ENCODE results near the gene NAV2.

Gene NAV2

DNA sequence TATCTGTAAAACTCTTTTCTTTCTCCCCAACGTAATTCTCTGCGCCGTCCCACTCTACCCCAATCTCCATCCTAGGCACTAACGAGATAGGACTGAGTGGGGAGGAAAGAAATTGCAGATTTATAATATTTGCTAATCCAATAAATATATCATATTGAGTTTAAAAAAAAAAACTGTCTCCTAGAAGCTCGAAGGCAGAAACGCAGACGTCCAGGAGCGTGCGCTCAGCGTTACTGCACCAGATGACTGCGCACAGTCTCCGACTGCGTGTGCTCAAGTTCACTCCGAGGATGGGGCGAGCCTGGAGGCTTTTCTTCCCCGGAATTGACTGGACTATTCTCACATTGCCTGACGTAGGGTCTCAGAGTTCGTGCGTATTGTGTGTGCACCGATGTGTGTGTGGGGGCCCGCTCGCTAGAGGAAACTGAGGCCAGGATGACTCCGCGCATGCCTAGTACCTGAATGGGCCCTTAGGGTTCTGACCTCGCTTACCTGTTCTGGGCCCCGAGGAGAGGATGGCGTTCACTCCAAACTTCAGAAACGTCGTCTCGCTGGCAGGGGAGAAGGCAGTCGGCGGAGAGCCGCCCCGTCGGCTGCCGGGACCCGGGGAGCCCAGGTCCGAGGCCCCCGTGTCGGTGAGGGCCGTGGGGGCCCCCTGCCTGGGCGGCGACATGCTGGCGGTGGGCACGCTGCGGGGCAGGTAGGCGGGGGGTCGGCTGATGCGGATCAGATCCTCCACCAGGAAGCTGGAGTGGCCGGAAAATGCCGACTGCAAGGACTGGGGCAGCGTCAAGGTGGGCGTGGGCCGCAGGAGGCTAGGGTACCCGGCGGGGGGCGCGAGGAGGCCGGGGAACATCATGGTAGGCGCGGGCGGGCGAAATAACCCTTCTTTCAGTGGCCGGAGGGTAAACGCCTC, 447.1 kb downstream of the NAV2 start:
- in situ Hi-C loops (cut with HindIII; ENCODE audit: low sequenced_read_pairs): no loop called here

DNA sequence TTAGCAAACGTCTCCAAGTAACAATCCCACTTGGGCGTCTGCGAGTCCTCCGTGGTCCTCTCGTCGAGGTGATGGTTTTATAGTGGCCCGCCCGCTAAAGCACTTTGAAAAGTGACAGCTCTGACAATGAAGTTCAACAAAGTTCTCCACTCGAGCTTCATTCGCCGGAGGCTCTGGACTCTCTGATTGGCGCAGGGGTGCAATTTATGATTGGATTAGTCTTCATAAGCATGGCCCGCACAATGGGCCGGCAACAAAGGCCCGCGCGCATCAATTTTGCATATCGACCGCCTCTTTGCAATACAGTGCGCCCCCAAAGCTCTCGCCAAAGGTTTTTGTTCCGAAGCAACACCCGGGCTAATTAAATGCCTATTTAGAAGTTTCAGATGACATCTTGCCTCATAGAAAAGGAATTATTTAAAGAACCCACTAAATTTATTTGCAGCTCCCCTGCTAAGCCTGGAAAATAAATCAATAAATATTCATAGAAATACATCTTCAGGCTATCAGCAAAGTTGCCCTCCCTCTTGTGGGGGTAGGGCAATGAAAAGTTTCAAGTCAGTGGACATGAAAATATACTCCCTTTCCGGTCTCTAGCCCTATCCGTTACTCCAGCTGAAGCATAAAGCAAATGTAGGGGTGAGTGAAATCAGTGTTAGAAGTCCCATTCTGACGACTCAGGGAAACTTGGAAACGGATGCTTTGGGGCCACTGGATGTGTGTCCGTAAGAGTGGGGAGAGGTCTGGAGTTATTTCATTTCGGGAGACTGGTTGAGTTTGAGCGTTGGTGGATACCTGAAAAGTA, 448.0 kb downstream of the NAV2 start, which contains the start of gene DBX1:
Gene DBX1, minus strand, starts transcription at position 51 of the 805 bp plus-strand sequence. CDS start 151 bp downstream, outside the sequence.
- in situ Hi-C loops (cut with HindIII; ENCODE audit: low sequenced_read_pairs): no loop called here

DNA sequence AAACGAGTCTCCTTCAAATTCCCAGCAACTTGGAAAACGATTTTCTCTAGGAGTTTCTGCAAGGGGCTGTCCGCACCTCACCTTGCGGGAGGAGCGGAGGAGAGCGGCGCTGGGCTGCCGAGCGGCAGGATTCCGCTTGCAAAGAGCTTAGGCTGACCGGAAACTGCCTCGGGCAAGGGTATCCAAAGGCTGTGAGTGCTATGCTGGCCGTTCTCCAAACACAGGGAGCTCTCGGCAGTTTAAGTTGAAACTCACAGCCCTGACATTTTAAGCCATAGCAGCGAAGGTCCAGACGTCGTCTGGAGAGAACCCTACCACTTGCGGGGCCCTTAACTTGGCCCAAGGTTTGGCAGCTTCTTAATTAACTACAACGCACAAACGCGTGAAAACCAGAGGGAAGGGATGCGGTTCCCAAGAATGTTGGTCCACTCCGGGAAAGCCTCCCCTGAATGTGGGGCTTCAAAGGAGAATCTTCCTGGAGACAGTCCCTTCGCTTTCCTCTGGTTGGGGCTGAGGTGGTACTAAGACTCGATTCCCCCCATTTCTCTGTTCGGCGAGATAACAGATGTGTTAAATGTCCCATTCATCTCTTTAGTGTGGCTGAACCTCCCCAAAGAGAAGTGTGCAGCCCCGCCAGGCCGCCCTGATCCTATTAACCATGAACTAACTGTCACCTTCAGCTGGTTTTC, 448.7 kb downstream of the NAV2 start:
- in situ Hi-C loops (cut with HindIII; ENCODE audit: low sequenced_read_pairs): no loop called here

DNA sequence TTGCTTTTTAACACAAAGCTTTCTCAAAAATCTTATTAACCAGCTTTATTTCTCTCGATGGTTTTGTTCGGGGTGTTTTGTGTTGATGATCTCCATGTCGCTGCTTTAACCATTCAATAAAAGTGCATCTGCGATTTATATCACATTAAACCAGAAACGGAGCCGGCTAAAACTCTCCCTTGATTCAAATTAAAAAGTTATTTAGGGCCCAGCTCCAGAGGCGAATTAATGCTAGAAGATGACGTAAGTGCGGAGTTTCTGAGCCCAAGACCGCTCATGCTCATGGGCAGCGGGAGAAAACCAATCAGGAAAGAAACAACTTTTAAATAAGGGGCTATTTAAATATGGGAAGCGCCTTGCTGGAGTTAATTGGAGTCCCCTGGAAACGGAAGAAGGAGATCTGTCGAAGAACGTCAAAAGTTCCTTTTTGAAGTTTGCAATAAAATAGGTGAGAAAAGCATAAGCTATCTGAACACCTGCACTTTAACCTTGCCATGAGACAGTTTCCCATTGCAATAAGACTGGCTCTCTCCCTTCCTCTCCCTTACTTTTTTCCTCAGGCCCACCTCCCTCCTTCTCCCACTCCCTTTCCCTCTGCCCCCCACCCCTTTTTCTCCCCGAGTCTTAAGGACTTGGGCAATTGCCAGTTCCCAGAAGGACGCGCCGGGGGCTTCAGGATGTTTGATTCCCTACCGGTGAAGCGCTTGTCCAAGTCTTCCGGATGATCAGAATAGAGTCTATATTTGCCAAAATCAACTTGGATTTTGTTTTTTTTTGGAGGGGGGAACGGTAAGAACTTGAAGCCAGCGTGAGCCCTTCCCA, 449.5 kb downstream of the NAV2 start:
- in situ Hi-C loops (cut with HindIII; ENCODE audit: low sequenced_read_pairs): no loop called here

DNA sequence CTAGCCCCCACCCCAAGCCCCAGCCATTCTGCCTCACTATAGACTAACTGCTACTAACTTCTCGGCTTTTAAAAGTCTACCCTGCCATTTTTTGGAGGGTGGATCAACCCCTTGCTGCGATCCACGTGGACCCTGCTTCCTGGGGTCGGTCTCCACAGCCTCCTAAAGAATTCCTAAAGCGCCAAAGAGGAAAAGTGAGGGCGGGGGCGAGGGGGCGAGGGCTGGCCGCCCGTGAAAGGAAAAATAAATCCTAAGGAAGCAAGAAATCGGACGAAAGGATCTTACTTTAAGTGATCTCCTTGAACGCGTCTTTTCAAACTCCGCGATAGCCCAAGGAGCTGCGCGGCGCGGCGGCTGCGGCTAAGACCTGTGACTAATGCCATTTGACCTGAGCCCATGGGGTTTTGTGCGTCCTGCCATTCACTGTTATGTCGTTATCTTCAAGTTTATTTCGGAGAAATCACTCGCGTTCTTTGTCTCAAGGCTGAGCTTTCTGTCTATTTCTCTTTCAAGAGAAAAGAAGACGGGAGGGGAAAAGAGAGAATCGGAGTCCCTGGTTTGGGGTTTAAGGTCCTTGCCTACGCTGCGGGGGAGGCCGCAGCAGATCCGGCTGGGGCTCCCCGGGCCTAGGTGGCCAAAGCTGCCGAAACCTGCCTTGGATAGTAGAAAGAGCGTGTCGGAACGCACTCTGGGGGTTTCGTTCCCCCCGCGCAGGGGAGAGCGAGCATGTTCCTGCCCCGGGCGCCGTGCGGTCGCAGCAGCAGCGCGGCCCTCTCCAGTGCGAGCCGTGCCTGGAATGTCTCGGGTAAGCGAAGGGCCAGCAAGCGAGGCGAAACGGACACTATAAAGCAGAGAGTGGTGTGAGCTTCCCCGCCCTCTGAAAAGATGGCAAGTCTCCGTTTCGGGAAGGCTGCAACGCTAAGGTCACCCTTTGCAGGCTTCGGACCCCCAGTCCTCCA, 450.5 kb downstream of the NAV2 start:
- in situ Hi-C loops (cut with HindIII; ENCODE audit: low sequenced_read_pairs): no loop called here

DNA sequence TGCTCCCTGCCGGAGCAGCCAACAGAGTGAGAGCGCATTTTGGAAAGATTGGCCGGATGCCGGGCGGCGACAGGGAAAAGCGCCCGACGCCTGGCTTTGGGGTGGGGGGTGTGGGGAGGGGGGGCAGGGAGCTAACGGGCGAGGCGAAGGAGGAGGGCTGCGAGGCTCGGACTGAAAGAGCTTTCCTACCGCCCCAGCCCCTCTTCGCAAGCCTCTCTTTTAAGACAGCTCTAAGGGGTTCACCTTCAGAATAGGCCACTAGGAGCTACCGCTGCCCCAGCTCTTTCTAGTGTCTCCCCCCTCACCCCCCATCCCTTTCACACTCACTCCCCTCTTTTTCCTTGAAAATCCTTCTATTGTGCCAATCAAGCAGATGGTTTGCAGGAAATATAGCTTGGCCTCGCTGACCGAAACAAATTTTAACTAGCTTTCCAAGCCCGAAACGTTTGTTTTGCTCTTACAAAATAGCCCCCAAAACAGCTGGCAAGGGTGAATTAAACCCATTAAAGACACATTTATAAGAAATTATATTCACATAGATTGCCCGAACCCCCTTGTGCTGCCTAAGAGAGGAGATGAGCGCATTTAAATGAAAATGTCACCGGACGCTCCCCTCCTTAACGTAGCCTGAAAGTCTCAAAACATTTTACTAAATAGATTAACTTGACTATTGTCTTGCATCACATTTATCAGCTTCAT, 451.3 kb downstream of the NAV2 start:
- in situ Hi-C loops (cut with HindIII; ENCODE audit: low sequenced_read_pairs): no loop called here
